Endothelial cell of umbilical vein (primary cell): Measurements from ENCODE around the gene CEACAM3. TPM values are rescaled to one million over a fixed set of nuclear protein-coding genes. Genes with fewer than 3 reads are reported as not detected.

Experiments used
- BruUV-seq: library from RNA; stranded (reverse); fragments of 400-500 nt; replicated peaks from 2 replicates; lab custom pipeline; 2021; lab: Mats Ljungman, UMichigan
- CTCF ChIA-PET: fragments of 300-600, 350-600 bp; sonication (Branson Sonifier 250); formaldehyde crosslinking; loops from one replicate; lab custom pipeline; 2021; ENCODE audit warnings: antibody characterized with exemption, inconsistent platforms; lab: Charles Lee
- POLR2A ChIA-PET: fragments of 300-600, 350-600 bp; sonication (Branson Sonifier 250); formaldehyde crosslinking; loops from one replicate; lab custom pipeline; 2021; ENCODE audit warnings: antibody characterized with exemption, inconsistent platforms; lab: Charles Lee
- DNase-seq: peaks from one replicate; pipeline ENCODE4 v3.0.0-alpha.2; 2011; ENCODE audit warnings: low read depth, low spot score
- FAIRE-seq: peaks from 2 replicates; lab custom pipeline; 2011; peaks lifted over from hg19 to GRCh38; lab: Jason Lieb, UNC
- H2AFZ ChIP-seq: 2 replicates; pipeline ENCODE4 v1.6.0; 2012; ENCODE audit warnings: low read depth, low read length, control low read depth, inconsistent platforms
- H3K27ac ChIP-seq: 2 replicates; pipeline ENCODE4 v1.5.1; 2011; ENCODE audit warnings: low read depth, mild to moderate bottlenecking, control low read depth, low read length, moderate library complexity; ENCODE audit not compliant: insufficient read depth
- H3K27me3 ChIP-seq, 2 experiments: 2 replicates each; pipeline versions ENCODE4 v1.6.0 to v1.6.1; 2011; ENCODE audit warnings: low read length in 2 of 2, mixed read lengths in 1 of 2; ENCODE audit not compliant: control insufficient read depth in 2 of 2, insufficient read depth in 2 of 2
- H3K36me3 ChIP-seq, 2 experiments: 2 replicates in 1 of 2; 3 replicates in 1 of 2; pipeline ENCODE4 v1.5.1; 2011; ENCODE audit warnings: low read length in 2 of 2, mild to moderate bottlenecking in 1 of 2, moderate library complexity in 1 of 2; ENCODE audit not compliant: control insufficient read depth in 2 of 2, insufficient read depth in 2 of 2; ENCODE audit errors: extremely low read depth in 1 of 2
- H3K4me1 ChIP-seq: 3 replicates; pipeline ENCODE4 v1.5.1; 2011; ENCODE audit warnings: mild to moderate bottlenecking, low read length; ENCODE audit not compliant: control insufficient read depth, insufficient read depth; ENCODE audit errors: extremely low read depth
- H3K4me2 ChIP-seq: 2 replicates; pipeline ENCODE4 v1.6.1; 2011; ENCODE audit warnings: low read length, control low read depth, mixed read lengths; ENCODE audit not compliant: insufficient read depth
- H3K4me3 ChIP-seq, 3 experiments: fragments of 200-600 bp in 1 of 3; sonication (generic), shearing (Covaris generic) in 1 of 3; replicated peaks in 1 of 3; 2 replicates each; pipeline ENCODE4 v1.5.1; 2011 to 2016; ENCODE audit warnings: control low read depth in 3 of 3, low read length in 3 of 3, mild to moderate bottlenecking in 2 of 3, inconsistent platforms in 1 of 3, low read depth in 1 of 3, moderate library complexity in 1 of 3; ENCODE audit not compliant: insufficient read depth in 1 of 3
- H3K79me2 ChIP-seq: 2 replicates; pipeline ENCODE4 v1.6.0; 2012; ENCODE audit warnings: low read length, inconsistent platforms; ENCODE audit not compliant: control insufficient read depth, insufficient read depth
- H3K9ac ChIP-seq: replicated peaks from 2 replicates; pipeline ENCODE3; 2011; ENCODE audit warnings: low read length, control low read depth; ENCODE audit not compliant: insufficient read depth; ENCODE audit errors: extremely low read depth
- H3K9me1 ChIP-seq: replicated peaks from 3 replicates; pipeline ENCODE4 v1.6.0; 2011; ENCODE audit warnings: mild to moderate bottlenecking, low read length; ENCODE audit not compliant: control insufficient read depth, insufficient read depth; ENCODE audit errors: extremely low read depth
- H3K9me3 ChIP-seq: replicated peaks from 2 replicates; pipeline ENCODE4 v1.5.1; 2012; ENCODE audit warnings: low read length, inconsistent platforms; ENCODE audit not compliant: control insufficient read depth, insufficient read depth
- H4K20me1 ChIP-seq: replicated peaks from 2 replicates; pipeline ENCODE3; 2011; ENCODE audit warnings: mild to moderate bottlenecking, low read length; ENCODE audit not compliant: control insufficient read depth, insufficient read depth; ENCODE audit errors: extremely low read depth
- EZH2 ChIP-seq: IDR thresholded peaks from 2 replicates; pipeline ENCODE4 v1.6.1; 2012; ENCODE audit warnings: borderline replicate concordance, low read depth, mild to moderate bottlenecking, moderate library complexity, low read length, inconsistent platforms; ENCODE audit not compliant: severe bottlenecking
- FOS ChIP-seq: IDR thresholded peaks from 2 replicates; pipeline ENCODE4 v1.6.1; 2011; ENCODE audit warnings: mild to moderate bottlenecking, low read length, moderate library complexity, borderline replicate concordance; ENCODE audit not compliant: insufficient read depth
- MYC ChIP-seq: IDR thresholded peaks from one replicate; pipeline ENCODE4 v1.6.1; 2011; ENCODE audit warnings: mild to moderate bottlenecking, low read depth, low read length
- POLR2A ChIP-seq: IDR thresholded peaks from 2 replicates; pipeline ENCODE4 v1.6.1; 2012; ENCODE audit warnings: low read depth, mild to moderate bottlenecking, control low read depth, low read length
- POLR2AphosphoS5 ChIP-seq: IDR thresholded peaks from 2 replicates; pipeline ENCODE4 v1.6.1; 2012; ENCODE audit warnings: low read depth, mild to moderate bottlenecking, control low read depth, low read length, moderate library complexity; ENCODE audit not compliant: insufficient read depth
- dilution Hi-C: fragments of 300-500 bp; cut with MboI; formaldehyde crosslinking; loops from one replicate; pipeline ENCODE4 v1.15.0; 2019; ENCODE audit warnings: low sequenced_read_pairs; ENCODE audit not compliant: extremely low pct_ligation_motif_present
- intact Hi-C: fragments of 100-400 bp; cut with micrococcal nuclease; formaldehyde crosslinking; loops from one replicate; pipeline ENCODE4 v1.10.0; 2022
- polyA plus RNA-seq, 4 experiments: library from polyadenylated mRNA; depleted of rRNA in 3 of 4; stranded (reverse) in 3 of 4; unstranded in 1 of 4; fragments of >200 nt; gene quantifications; 2 replicates each; pipeline versions ENCODE4 v1.2.1 to v1.2.3, GENCODE V29; 2011 to 2012; ENCODE audit warnings: missing spikeins in 1 of 4
- total RNA-seq: library from RNA; stranded (reverse); gene quantifications from 2 replicates; pipeline ENCODE4 v1.2.3, GENCODE V29; 2021
- TF ChIP-seq, protein P1 (sequence below), 2 donors: IDR thresholded peaks; 1 replicate in 1 of 2; 2 replicates in 1 of 2; pipeline ENCODE4 v1.5.1; 2011; ENCODE audit warnings: low read length in 2 of 2, mild to moderate bottlenecking in 2 of 2, moderate library complexity in 2 of 2, control low read depth in 1 of 2, inconsistent platforms in 1 of 2, low read depth in 1 of 2; ENCODE audit not compliant: insufficient read depth in 1 of 2; ENCODE audit errors: extremely low read depth in 1 of 2

Gene CEACAM3
- total and polyA plus RNA-seq, 2 donors (not counting 3 experiments of a cell fraction or from before 2014, with no cell fraction given) = not detected

GRCh38 chr19:41792513-41793413, 3.6 kb upstream of the CEACAM3 start:
- H3K36me3 ChIP-seq = no peaks in the 10 kb centered on the region
- H3K9ac ChIP-seq = no peak overlapping the region
- dilution Hi-C loops (no loop called here), intact Hi-C loops (loop anchor here (1.0 to 5.0 kb wide), 3 partner anchors 29 to 159 kb away; no protein-coding TSS in a partner anchor)
- peak; percentile 46 for DNase-seq
- H3K4me2 ChIP-seq = no peak overlapping the region
- peak; percentile 63 for FAIRE-seq
- H3K27ac ChIP-seq = no peak overlapping the region
- no peak for TF ChIP-seq EZH2
- TF ChIP-seq, protein P1, sequence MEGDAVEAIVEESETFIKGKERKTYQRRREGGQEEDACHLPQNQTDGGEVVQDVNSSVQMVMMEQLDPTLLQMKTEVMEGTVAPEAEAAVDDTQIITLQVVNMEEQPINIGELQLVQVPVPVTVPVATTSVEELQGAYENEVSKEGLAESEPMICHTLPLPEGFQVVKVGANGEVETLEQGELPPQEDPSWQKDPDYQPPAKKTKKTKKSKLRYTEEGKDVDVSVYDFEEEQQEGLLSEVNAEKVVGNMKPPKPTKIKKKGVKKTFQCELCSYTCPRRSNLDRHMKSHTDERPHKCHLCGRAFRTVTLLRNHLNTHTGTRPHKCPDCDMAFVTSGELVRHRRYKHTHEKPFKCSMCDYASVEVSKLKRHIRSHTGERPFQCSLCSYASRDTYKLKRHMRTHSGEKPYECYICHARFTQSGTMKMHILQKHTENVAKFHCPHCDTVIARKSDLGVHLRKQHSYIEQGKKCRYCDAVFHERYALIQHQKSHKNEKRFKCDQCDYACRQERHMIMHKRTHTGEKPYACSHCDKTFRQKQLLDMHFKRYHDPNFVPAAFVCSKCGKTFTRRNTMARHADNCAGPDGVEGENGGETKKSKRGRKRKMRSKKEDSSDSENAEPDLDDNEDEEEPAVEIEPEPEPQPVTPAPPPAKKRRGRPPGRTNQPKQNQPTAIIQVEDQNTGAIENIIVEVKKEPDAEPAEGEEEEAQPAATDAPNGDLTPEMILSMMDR (IDR thresholded peaks at IDR 0.05; ENCODE audit: extremely low read depth in 1 of 2, insufficient read depth in 1 of 2, low read depth in 1 of 2, low read length in 2 of 2) = peak; percentile 78 to 83
- CTCF ChIA-PET = interaction anchor here (0.6 to 6.1 kb wide), 30 partner anchors 9 to 1619 kb away, joined by 3 to 160 read pairs (median 4); partner anchors contain the start of gene RPS19
- no peak overlapping the region for H2AFZ ChIP-seq
- no TSS peak for BruUV-seq
- H3K4me1 ChIP-seq = no peaks in the 10 kb centered on the region
- H3K4me3 ChIP-seq = no peak overlapping the region
- no peaks in the 10 kb centered on the region for H3K9me3 ChIP-seq
- H3K79me2 ChIP-seq = no peaks in the 10 kb centered on the region
- H4K20me1 ChIP-seq = no peaks in the 10 kb centered on the region
- POLR2A ChIA-PET = no interaction called here
- H3K27me3 ChIP-seq = peaks cover 0 to 4% of the 10 kb centered on the region in 2 experiments
- no peaks in the 10 kb centered on the region for H3K9me1 ChIP-seq

DNA sequence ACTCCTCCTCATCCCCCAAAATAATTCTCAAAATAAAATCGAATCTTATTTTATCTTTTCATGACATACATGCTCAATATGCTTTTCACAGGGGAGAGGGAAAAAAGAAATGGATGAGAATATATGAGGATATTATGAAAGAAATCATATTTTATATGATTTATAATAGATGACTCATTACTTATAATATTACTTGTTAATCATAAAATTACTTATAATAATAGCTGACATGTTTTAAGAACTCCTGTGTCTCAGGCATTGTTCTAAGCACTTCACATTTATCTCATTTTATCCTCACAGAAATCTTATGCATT, 3.0 kb upstream of the CEACAM3 start:
- intact Hi-C loops (loop anchor here (1.0 to 5.0 kb wide), 3 partner anchors 28 to 158 kb away; no protein-coding TSS in a partner anchor), dilution Hi-C loops (no loop called here)
- ChIA-PET CTCF (interaction anchor here (0.6 to 6.1 kb wide), 25 partner anchors 10 to 1620 kb away, joined by 3 to 160 read pairs (median 6); partner anchors contain the start of gene RPS19), POLR2A (no interaction called here)
- Histone ChIP-seq H3K36me3 (no peaks in the 10 kb centered on the region), H3K27me3 (peaks cover 0 to 4% of the 10 kb centered on the region in 2 experiments), H4K20me1 (no peaks in the 10 kb centered on the region), H3K9me3 (no peaks in the 10 kb centered on the region), H3K27ac (no peak overlapping the region), H3K4me3 (no peak overlapping the region), H3K9me1 (no peaks in the 10 kb centered on the region), H3K4me2 (no peak overlapping the region), H3K9ac (no peak overlapping the region), H3K79me2 (no peaks in the 10 kb centered on the region), H3K4me1 (no peaks in the 10 kb centered on the region), H2AFZ (no peak overlapping the region)
- no peak for TF ChIP-seq POLR2A
- TF ChIP-seq FOS = no peak
- no peak for TF ChIP-seq POLR2AphosphoS5
- TF ChIP-seq, protein P1 (IDR thresholded peaks at IDR 0.05; ENCODE audit: extremely low read depth in 1 of 2, insufficient read depth in 1 of 2, low read depth in 1 of 2, low read length in 2 of 2) = no peak
- TF ChIP-seq MYC = no peak
- FAIRE-seq (no peak), DNase-seq (no peak)
- no TSS peak for BruUV-seq
